Vagina (tissue), 2 donors: Measurements from ENCODE around the gene DAND5. TPM values are rescaled to one million over a fixed set of nuclear protein-coding genes. Genes with fewer than 3 reads are reported as not detected.
A peak's percentile ranks its signal among the peaks of the same experiment; 100 is the strongest.

Experiments
- DNase-seq, 2 donors: peaks; one replicate each; pipeline ENCODE4 v3.0.0-alpha.2; 2017; ENCODE audit errors: extremely low spot score in 2 of 2
- H3K27ac ChIP-seq: fragments of 200-600 bp; sonication (generic); one replicate; pipeline ENCODE4 v1.5.1; 2019
- H3K27me3 ChIP-seq: fragments of 200-600 bp; sonication (generic); one replicate; pipeline ENCODE4 v1.5.1; 2019
- H3K36me3 ChIP-seq, 2 donors: fragments of 200-600 bp; sonication (generic); one replicate each; pipeline ENCODE4 v1.5.1; 2017 to 2019
- H3K4me1 ChIP-seq: fragments of 200-600 bp; sonication (generic); one replicate; pipeline ENCODE4 v1.5.1; 2019
- H3K4me3 ChIP-seq, 2 donors: fragments of 200-600 bp; sonication (generic); 1 replicate in 1 of 2; 2 replicates in 1 of 2; pipeline ENCODE4 v1.5.1; 2016 to 2019
- H3K9me3 ChIP-seq: fragments of 200-600 bp; sonication (generic); one replicate; pipeline ENCODE4 v1.5.1; 2019
- POLR2A ChIP-seq, 2 donors: fragments of 450-650 bp; IDR thresholded peaks; one replicate each; pipeline ENCODE4 v1.6.1; 2017; ENCODE audit warnings: antibody characterized with exemption in 2 of 2, mild to moderate bottlenecking in 2 of 2, moderate library complexity in 2 of 2
- POLR2AphosphoS5 ChIP-seq, 2 donors: sonication (generic); formaldehyde crosslinking; IDR thresholded peaks; one replicate each; pipeline ENCODE4 v1.9.0; 2017; ENCODE audit warnings: antibody characterized with exemption in 2 of 2, mild to moderate bottlenecking in 2 of 2, low read depth in 1 of 2; ENCODE audit not compliant: insufficient read depth in 1 of 2
- intact Hi-C: fragments of 100-400 bp; cut with DNase I; formaldehyde crosslinking; loops from one replicate; pipeline ENCODE4 v1.15.1; 2023
- total RNA-seq: library from RNA; depleted of rRNA; stranded (reverse); fragments of >200 nt; gene quantifications from one replicate; pipeline ENCODE4 v1.2.3, GENCODE V29; 2016
- TF ChIP-seq, protein P1 (sequence below), 3 experiments: fragments of 450-650 bp in 2 of 3; fragments of 200-600 bp in 1 of 3; sonication (generic) in 1 of 3; IDR thresholded peaks; one replicate each; pipeline ENCODE4 v1.5.1; 2017 to 2019; ENCODE audit warnings: antibody characterized with exemption in 3 of 3, mild to moderate bottlenecking in 2 of 3, moderate library complexity in 2 of 3

DAND5 gene
- total RNA-seq, 1 donor from 2014 or later, result not detected

DNA sequence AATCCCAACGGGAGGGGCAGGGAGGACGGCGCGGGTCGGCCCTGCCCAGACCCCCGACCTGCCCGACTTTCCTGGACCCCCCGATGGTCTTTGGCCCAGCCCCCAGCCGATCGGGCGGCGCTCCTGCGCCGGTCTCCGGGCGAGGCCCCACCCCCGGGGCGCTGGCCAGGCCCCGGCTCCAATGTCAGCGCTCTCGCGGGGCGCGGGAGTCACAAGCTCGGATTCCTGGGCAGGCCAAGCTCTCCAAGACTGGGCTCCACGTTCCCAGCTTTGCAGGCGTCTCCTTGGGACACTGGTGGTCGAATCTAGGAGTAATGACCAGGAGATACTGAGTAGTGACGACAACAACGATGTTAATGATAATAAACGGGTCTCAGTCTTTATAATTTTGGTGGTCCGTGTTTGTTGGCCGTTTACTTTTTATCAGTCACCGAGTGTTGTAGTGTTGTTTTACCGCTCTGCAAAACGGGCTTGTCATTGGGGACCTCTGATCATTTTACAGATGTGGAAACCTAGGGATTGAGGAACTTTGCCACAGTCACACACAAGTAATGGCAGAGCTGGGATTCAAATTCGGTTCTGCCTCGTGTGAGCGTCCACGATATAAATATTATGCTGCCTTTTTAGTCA is 23.2 kb upstream of the DAND5 start:
- Histone ChIP-seq H3K9me3 (no peaks in the 10 kb centered on the region), H3K36me3 (peaks cover 0 to 74% of the 10 kb centered on the region in 2 donors), H3K4me1 (peaks cover 62% of the 10 kb centered on the region), H3K27ac (peak overlapping the region; percentile 94), H3K4me3 (peak overlapping the region; percentile 70 to 97), H3K27me3 (no peaks in the 10 kb centered on the region)
- intact Hi-C loops, result no loop called here
- DNase-seq, result no peak
- TF ChIP-seq, protein P1, sequence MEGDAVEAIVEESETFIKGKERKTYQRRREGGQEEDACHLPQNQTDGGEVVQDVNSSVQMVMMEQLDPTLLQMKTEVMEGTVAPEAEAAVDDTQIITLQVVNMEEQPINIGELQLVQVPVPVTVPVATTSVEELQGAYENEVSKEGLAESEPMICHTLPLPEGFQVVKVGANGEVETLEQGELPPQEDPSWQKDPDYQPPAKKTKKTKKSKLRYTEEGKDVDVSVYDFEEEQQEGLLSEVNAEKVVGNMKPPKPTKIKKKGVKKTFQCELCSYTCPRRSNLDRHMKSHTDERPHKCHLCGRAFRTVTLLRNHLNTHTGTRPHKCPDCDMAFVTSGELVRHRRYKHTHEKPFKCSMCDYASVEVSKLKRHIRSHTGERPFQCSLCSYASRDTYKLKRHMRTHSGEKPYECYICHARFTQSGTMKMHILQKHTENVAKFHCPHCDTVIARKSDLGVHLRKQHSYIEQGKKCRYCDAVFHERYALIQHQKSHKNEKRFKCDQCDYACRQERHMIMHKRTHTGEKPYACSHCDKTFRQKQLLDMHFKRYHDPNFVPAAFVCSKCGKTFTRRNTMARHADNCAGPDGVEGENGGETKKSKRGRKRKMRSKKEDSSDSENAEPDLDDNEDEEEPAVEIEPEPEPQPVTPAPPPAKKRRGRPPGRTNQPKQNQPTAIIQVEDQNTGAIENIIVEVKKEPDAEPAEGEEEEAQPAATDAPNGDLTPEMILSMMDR (IDR thresholded peaks at IDR 0.05), result no peak
- TF ChIP-seq POLR2A (IDR thresholded peaks at IDR 0.05), result no peak
- TF ChIP-seq POLR2AphosphoS5 (IDR thresholded peaks at IDR 0.05; ENCODE audit: insufficient read depth in 1 of 2, low read depth in 1 of 2), result no peak

DNA sequence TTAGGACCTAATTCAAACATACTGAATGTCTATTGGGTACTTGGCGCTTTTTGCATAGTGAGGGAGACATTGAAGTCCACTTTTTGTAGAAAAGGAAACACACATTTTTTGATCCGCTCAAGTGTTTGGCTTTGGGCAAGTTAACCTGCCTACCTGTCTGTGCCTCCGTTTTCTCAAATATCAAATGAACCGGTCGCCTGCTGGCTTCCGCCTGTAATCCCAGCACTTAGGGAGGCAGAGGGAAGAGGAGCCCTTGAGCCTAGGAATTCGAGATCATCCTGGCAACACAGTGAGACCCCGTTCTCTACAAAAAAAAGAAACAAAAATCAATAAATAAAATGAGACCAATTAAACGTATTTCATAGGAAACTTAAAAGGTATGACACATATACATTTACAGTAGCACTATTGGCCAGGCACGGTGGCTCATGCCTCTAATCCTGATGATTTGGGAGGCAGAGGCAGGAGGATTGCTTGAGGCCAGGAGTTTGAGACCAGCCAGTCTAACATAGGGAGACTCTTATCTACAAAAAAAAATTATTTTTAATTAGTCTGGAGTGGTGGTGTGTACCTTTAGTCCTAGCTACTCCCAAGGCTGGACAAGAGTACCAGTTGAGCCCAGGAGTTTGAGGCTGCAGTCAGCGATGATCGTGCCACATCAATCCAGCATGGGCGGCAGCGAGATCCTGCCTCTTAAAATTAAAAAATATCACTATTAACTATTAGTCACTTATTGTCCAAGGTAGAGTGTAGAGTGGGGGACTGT is 22.5 kb upstream of the DAND5 start:
- no peak for DNase-seq
- Histone ChIP-seq H3K27ac (peak overlapping the region; percentile 94), H3K36me3 (peaks cover 0 to 74% of the 10 kb centered on the region in 2 donors), H3K4me3 (peak overlapping the region; percentile 70 to 97), H3K4me1 (peaks cover 57% of the 10 kb centered on the region), H3K9me3 (no peaks in the 10 kb centered on the region), H3K27me3 (no peaks in the 10 kb centered on the region)
- intact Hi-C loops, result no loop called here
- TF ChIP-seq POLR2AphosphoS5 (IDR thresholded peaks at IDR 0.05; ENCODE audit: insufficient read depth in 1 of 2, low read depth in 1 of 2) (no peak), POLR2A (IDR thresholded peaks at IDR 0.05) (no peak)
- TF ChIP-seq, protein P1 (IDR thresholded peaks at IDR 0.05), result no peak

- Histone ChIP-seq H3K36me3 (peaks cover 0 to 70% of the 10 kb centered on the region in 2 donors), H3K9me3 (no peaks in the 10 kb centered on the region), H3K4me1 (peaks cover 58% of the 10 kb centered on the region), H3K27ac (no peak overlapping the region), H3K4me3 (no peak overlapping the region), H3K27me3 (no peaks in the 10 kb centered on the region)
- DNase-seq, result no peak
- intact Hi-C loops, result no loop called here
- TF ChIP-seq POLR2AphosphoS5 (IDR thresholded peaks at IDR 0.05; ENCODE audit: insufficient read depth in 1 of 2, low read depth in 1 of 2) (no peak), POLR2A (IDR thresholded peaks at IDR 0.05) (no peak)
- TF ChIP-seq, protein P1 (IDR thresholded peaks at IDR 0.05), result no peak
Observed at GRCh38 chr19:12947702-12948611, 21.4 kb upstream of the DAND5 start.

DNA sequence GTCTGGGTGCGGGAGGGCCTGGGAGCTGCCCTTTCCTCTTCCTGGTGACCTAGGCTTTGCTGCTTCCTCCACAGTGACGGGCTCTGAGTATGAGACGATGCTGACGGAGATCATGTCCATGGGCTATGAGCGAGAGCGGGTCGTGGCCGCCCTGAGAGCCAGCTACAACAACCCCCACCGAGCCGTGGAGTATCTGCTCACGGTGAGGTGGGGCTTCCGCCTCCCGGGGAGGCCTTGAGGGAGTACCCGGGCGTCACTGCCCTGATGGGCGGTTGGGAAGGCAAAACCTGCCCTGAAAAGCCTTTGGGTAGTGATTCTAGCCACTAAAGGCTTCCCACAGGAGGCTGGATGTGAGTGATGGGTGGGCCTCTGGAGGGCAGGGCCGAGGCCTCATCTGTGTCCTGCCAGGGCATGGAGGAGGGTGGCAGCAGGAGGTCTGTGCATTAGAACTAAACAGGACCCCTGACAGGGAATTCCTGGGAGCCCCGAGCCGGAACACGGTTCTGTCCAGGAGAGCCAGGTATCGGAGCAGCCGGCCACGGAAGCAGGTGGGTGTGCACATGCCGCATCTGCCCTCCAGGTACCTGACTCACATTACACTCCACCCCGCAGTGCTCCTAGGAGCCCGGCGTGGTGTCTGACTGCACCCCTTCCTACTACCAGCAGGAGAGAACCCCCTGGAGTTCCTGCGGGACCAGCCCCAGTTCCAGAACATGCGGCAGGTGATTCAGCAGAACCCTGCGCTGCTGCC is 20.6 kb upstream of the DAND5 start:
- no peaks in the 10 kb centered on the region for H3K27me3 ChIP-seq
- no peaks in the 10 kb centered on the region for H3K9me3 ChIP-seq
- H3K27ac ChIP-seq, result no peak overlapping the region
- no peak overlapping the region for H3K4me3 ChIP-seq
- intact Hi-C loops, result no loop called here
- DNase-seq, result no peak
- no peak for TF ChIP-seq POLR2A (IDR thresholded peaks at IDR 0.05)
- TF ChIP-seq, protein P1 (IDR thresholded peaks at IDR 0.05), result no peak
- no peak for TF ChIP-seq POLR2AphosphoS5 (IDR thresholded peaks at IDR 0.05; ENCODE audit: insufficient read depth in 1 of 2, low read depth in 1 of 2)
- peaks cover 58% of the 10 kb centered on the region for H3K4me1 ChIP-seq
- H3K36me3 ChIP-seq, result peaks cover 0 to 66% of the 10 kb centered on the region in 2 donors
